NAMALWA (cell line): ENCODE measurements around the gene SPAG16.
"Not testable (repeated sequence)": the region's sequence is repeated elsewhere in the genome, so short reads cannot be mapped to it uniquely, and the experiment has no call there.

Source experiments
- DNase-seq: peaks from one replicate; pipeline ENCODE4 v3.0.0-alpha.2; 2015; ENCODE audit warnings: low spot score

The SPAG16 gene

GRCh38 chr2:213703406-213704098, 419.3 kb downstream of the SPAG16 start:
- no peak for DNase-seq

GRCh38 chr2:213710164-213710563, 425.9 kb downstream of the SPAG16 start:
- no peak for DNase-seq

- not testable (repeated sequence) for DNase-seq
Observed at GRCh38 chr2:213718411-213718810, 434.1 kb downstream of the SPAG16 start.

- DNase-seq = no peak
Observed at GRCh38 chr2:213722565-213722964, 438.3 kb downstream of the SPAG16 start.

- DNase-seq = no peak
Observed at GRCh38 chr2:213723041-213723560, 438.8 kb downstream of the SPAG16 start.

GRCh38 chr2:213723707-213724106, 439.4 kb downstream of the SPAG16 start:
- DNase-seq = no peak

- no peak for DNase-seq
Observed at GRCh38 chr2:213726101-213726500, 441.8 kb downstream of the SPAG16 start.

GRCh38 chr2:213733893-213734292, 449.6 kb downstream of the SPAG16 start:
- DNase-seq = no peak

- no peak for DNase-seq
Observed at GRCh38 chr2:213740453-213740852, 456.2 kb downstream of the SPAG16 start.

- no peak for DNase-seq
Observed at GRCh38 chr2:213751446-213751845, 467.2 kb downstream of the SPAG16 start.

GRCh38 chr2:213752575-213752974, 468.3 kb downstream of the SPAG16 start:
- DNase-seq = no peak

- DNase-seq = no peak
Observed at GRCh38 chr2:213757525-213757924, 473.3 kb downstream of the SPAG16 start.

- DNase-seq = no peak
Observed at GRCh38 chr2:213763354-213763753, 479.1 kb downstream of the SPAG16 start.

GRCh38 chr2:213763963-213764362, 479.7 kb downstream of the SPAG16 start:
- no peak for DNase-seq

- no peak for DNase-seq
Observed at GRCh38 chr2:213764849-213765248, 480.6 kb downstream of the SPAG16 start.

- no peak for DNase-seq
Observed at GRCh38 chr2:213766062-213766461, 481.8 kb downstream of the SPAG16 start.

GRCh38 chr2:213766465-213766901, 482.2 kb downstream of the SPAG16 start:
- DNase-seq = peak; percentile 37

GRCh38 chr2:213787869-213788268, 503.6 kb downstream of the SPAG16 start:
- no peak for DNase-seq

- no peak for DNase-seq
Observed at GRCh38 chr2:213789940-213790339, 505.7 kb downstream of the SPAG16 start.

- no peak for DNase-seq
Observed at GRCh38 chr2:213792045-213792444, 507.8 kb downstream of the SPAG16 start.

- peak; percentile 52 for DNase-seq
Observed at GRCh38 chr2:213806125-213806726, 522.0 kb downstream of the SPAG16 start.

GRCh38 chr2:213816583-213816982, 532.3 kb downstream of the SPAG16 start:
- no peak for DNase-seq

GRCh38 chr2:213818436-213818835, 534.2 kb downstream of the SPAG16 start:
- DNase-seq = no peak

- no peak for DNase-seq
Observed at GRCh38 chr2:213834331-213834730, 550.1 kb downstream of the SPAG16 start.
